Loucy (cell line): ENCODE results near the gene CETP.
"Not testable (repeated sequence)": the region's sequence is repeated elsewhere in the genome, so short reads cannot be mapped to it uniquely, and the experiment has no call there.

Experiments used
- H2AFZ ChIP-seq: fragments of 200-600 bp; sonication (generic); 2 replicates; pipeline ENCODE4 v1.6.0; 2016; ENCODE audit warnings: antibody characterized with exemption, mild to moderate bottlenecking, low read length, moderate library complexity
- H3F3A ChIP-seq: fragments of 200-600 bp; 2 replicates; pipeline ENCODE4 v1.6.0; 2016; ENCODE audit warnings: antibody characterized with exemption, low read depth, mild to moderate bottlenecking
- H3K27me3 ChIP-seq: fragments of 200-600 bp; sonication (generic); 2 replicates; pipeline ENCODE4 v1.6.1; 2014; ENCODE audit warnings: low read length, mild to moderate bottlenecking; ENCODE audit not compliant: insufficient read depth, poor library complexity, severe bottlenecking
- H3K36me3 ChIP-seq: fragments of 200-600 bp; sonication (generic); 2 replicates; pipeline ENCODE4 v1.6.1; 2016; ENCODE audit warnings: low read length; ENCODE audit not compliant: insufficient read depth
- H3K4me1 ChIP-seq: fragments of 200-600 bp; sonication (generic); 2 replicates; pipeline ENCODE4 v1.5.1; 2014; ENCODE audit warnings: low read length, mild to moderate bottlenecking; ENCODE audit not compliant: insufficient read depth, poor library complexity, severe bottlenecking
- H3K4me2 ChIP-seq: fragments of 200-600 bp; sonication (generic); 2 replicates; pipeline ENCODE4 v1.6.0; 2014; ENCODE audit warnings: antibody characterized with exemption, low read length, low read depth, mild to moderate bottlenecking; ENCODE audit not compliant: poor library complexity, severe bottlenecking
- H3K4me3 ChIP-seq: fragments of 200-600 bp; sonication (generic); 2 replicates; pipeline ENCODE4 v1.5.1; 2014; ENCODE audit warnings: low read length, mild to moderate bottlenecking, mixed read lengths; ENCODE audit not compliant: poor library complexity, severe bottlenecking
- H3K79me2 ChIP-seq: fragments of 200-600 bp; sonication (generic); 2 replicates; pipeline ENCODE4 v1.6.1; 2014; ENCODE audit warnings: low read length; ENCODE audit not compliant: insufficient read depth
- H3K9ac ChIP-seq: fragments of 200-600 bp; sonication (generic); 2 replicates; pipeline ENCODE4 v1.6.0; 2014; ENCODE audit warnings: mild to moderate bottlenecking, low read depth, low read length, moderate library complexity; ENCODE audit not compliant: poor library complexity, severe bottlenecking
- H3K9me2 ChIP-seq: fragments of 200-600 bp; sonication (generic); replicated peaks from 2 replicates; pipeline ENCODE4 v1.6.1; 2016; ENCODE audit warnings: low read depth, low read length, mixed read lengths
- H3K9me3 ChIP-seq: fragments of 200-600 bp; sonication (generic); 2 replicates; pipeline ENCODE4 v1.6.1; 2014; ENCODE audit warnings: mild to moderate bottlenecking, antibody characterized with exemption, low read length, low read depth; ENCODE audit not compliant: insufficient read depth
- H4K20me1 ChIP-seq: fragments of 200-600 bp; sonication (generic); 2 replicates; pipeline ENCODE4 v1.6.0; 2014; ENCODE audit warnings: antibody characterized with exemption, low read length, mild to moderate bottlenecking; ENCODE audit not compliant: insufficient read depth, poor library complexity, severe bottlenecking
- CTCF ChIP-seq: fragments of 200-600 bp; sonication (generic); conservative IDR thresholded peaks from 2 replicates; pipeline ENCODE4 v1.5.1; 2014; ENCODE audit warnings: mild to moderate bottlenecking, antibody characterized with exemption, low read length
- EZH2phosphoT487 ChIP-seq: fragments of 200-600 bp; IDR thresholded peaks from 2 replicates; pipeline ENCODE4 v1.6.1; 2018; ENCODE audit warnings: antibody characterized with exemption, mild to moderate bottlenecking, moderate library complexity, borderline replicate concordance

The CETP gene

GRCh38 chr16:56988948-56989945 is 27.5 kb downstream of the CETP start, which contains the start of gene NLRC5:
Gene NLRC5, plus strand, starts transcription at chr16:56989557. Its CDS starts 31,156 bp downstream, at chr16:57020713.
- no peak for TF ChIP-seq EZH2phosphoT487
- TF ChIP-seq CTCF = no peak
- Histone ChIP-seq H3F3A (no peaks in the 10 kb centered on the region), H3K36me3 (no peaks in the 10 kb centered on the region), H3K9ac (peak within 1 kb of the TSS; percentile 87), H3K9me2 (no peaks in the 10 kb centered on the region), H3K4me3 (peak within 1 kb of the TSS; percentile 79), H3K4me1 (peaks cover 65% of the 10 kb centered on the region), H3K27me3 (no peaks in the 10 kb centered on the region), H3K79me2 (peaks cover 49% of the 10 kb centered on the region), H2AFZ (peak within 1 kb of the TSS; percentile 91), H3K9me3 (no peaks in the 10 kb centered on the region), H3K4me2 (peak within 1 kb of the TSS; percentile 98), H4K20me1 (no peaks in the 10 kb centered on the region)

- peak overlapping the region; percentile 87 for H3K9ac ChIP-seq
- H3K36me3 ChIP-seq = no peaks in the 10 kb centered on the region
- peaks cover 63% of the 10 kb centered on the region for H3K4me1 ChIP-seq
- no peaks in the 10 kb centered on the region for H3K9me3 ChIP-seq
- TF ChIP-seq EZH2phosphoT487 (no peak), CTCF (no peak)
- no peaks in the 10 kb centered on the region for H4K20me1 ChIP-seq
- peak overlapping the region; percentile 91 for H2AFZ ChIP-seq
- peak overlapping the region; percentile 98 for H3K4me2 ChIP-seq
- H3K4me3 ChIP-seq = peak overlapping the region; percentile 79
- no peaks in the 10 kb centered on the region for H3K27me3 ChIP-seq
- no peaks in the 10 kb centered on the region for H3K9me2 ChIP-seq
- peaks cover 54% of the 10 kb centered on the region for H3K79me2 ChIP-seq
- H3F3A ChIP-seq = no peaks in the 10 kb centered on the region
Observed at GRCh38 chr16:56989988-56990387, 28.2 kb downstream of the CETP start.

GRCh38 chr16:56990407-56991286 is 28.9 kb downstream of the CETP start:
- Histone ChIP-seq H3K9me3 (no peaks in the 10 kb centered on the region), H3K79me2 (peaks cover 61% of the 10 kb centered on the region), H3K4me3 (peak overlapping the region; percentile 79), H4K20me1 (no peaks in the 10 kb centered on the region), H3K36me3 (no peaks in the 10 kb centered on the region), H3K9me2 (no peaks in the 10 kb centered on the region), H3K27me3 (no peaks in the 10 kb centered on the region), H3K4me2 (peak overlapping the region; percentile 98), H3K9ac (peak overlapping the region; percentile 87), H3K4me1 (peaks cover 63% of the 10 kb centered on the region), H3F3A (peaks cover 3% of the 10 kb centered on the region), H2AFZ (peak overlapping the region; percentile 24; the same call in 1 of the 2 replicates)
- no peak for TF ChIP-seq CTCF
- no peak for TF ChIP-seq EZH2phosphoT487

DNA sequence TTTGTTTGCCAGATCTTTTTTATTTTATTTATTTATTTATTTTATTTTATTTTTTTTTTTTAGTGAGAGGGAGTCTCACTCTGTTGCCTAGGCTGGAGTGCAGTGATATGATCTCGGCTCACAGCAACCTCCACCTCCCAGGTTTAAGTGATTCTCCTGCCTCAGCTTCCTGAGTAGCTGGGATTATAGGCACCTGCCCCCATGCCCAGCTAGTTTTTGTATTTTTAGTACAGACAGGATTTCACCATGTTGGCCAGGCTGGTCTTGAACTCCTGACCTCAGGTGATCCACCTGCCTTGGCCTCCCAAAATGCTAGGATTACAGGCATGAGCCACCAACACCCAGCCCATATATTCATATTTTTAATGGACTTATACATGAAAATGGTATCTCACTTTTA is 30.7 kb downstream of the CETP start:
- H3K4me1 ChIP-seq = peaks cover 58% of the 10 kb centered on the region
- not testable (repeated sequence) for H3K9me2 ChIP-seq, H4K20me1 ChIP-seq, H2AFZ ChIP-seq, H3K4me2 ChIP-seq, H3K9ac ChIP-seq, H3K27me3 ChIP-seq, H3K36me3 ChIP-seq, H3F3A ChIP-seq, H3K4me3 ChIP-seq, H3K9me3 ChIP-seq
- H3K79me2 ChIP-seq = peaks cover 77% of the 10 kb centered on the region
